Sigmoid colon (tissue), 7 donors: ENCODE results near the gene PLBD1. TPM values are rescaled to one million over a fixed set of nuclear protein-coding genes. Genes with fewer than 3 reads are reported as not detected.
A peak's percentile ranks its signal among the peaks of the same experiment; 100 is the strongest.

ENCODE experiments used
- DNase-seq: peaks from one replicate; pipeline ENCODE4 v3.0.0-alpha.2; 2019
- H3K27ac ChIP-seq, 4 donors: fragments of 200-600 bp; sonication (generic); one replicate each; pipeline ENCODE4 v1.5.1; 2016 to 2019; ENCODE audit warnings: mild to moderate bottlenecking in 1 of 4
- H3K27me3 ChIP-seq, 3 donors: fragments of 200-600 bp; sonication (generic); one replicate each; pipeline ENCODE4 v1.5.1; 2019; ENCODE audit warnings: mild to moderate bottlenecking in 1 of 3
- H3K36me3 ChIP-seq, 4 donors: fragments of 200-600 bp; sonication (generic); one replicate each; pipeline ENCODE4 v1.5.1; 2016 to 2019
- H3K4me1 ChIP-seq, 4 donors: fragments of 200-600 bp; sonication (generic); one replicate each; pipeline ENCODE4 v1.5.1; 2017 to 2019
- H3K4me3 ChIP-seq, 4 donors: fragments of 200-600 bp; sonication (generic); one replicate each; pipeline ENCODE4 v1.5.1; 2017 to 2019; ENCODE audit warnings: mild to moderate bottlenecking in 2 of 4, moderate library complexity in 1 of 4
- H3K9me3 ChIP-seq, 4 donors: fragments of 200-600 bp in 3 of 4; sonication (generic) in 3 of 4; one replicate each; pipeline versions ENCODE4 v1.5.1 to v1.6.1; 2013 to 2019
- EP300 ChIP-seq, 4 donors: sonication (generic); formaldehyde crosslinking; IDR thresholded peaks; one replicate each; pipeline ENCODE4 v1.6.1; 2017; ENCODE audit warnings: antibody characterized with exemption in 4 of 4
- POLR2A ChIP-seq, 2 donors: fragments of 450-650 bp; IDR thresholded peaks; one replicate each; pipeline ENCODE4 v1.6.1; 2016; ENCODE audit warnings: antibody characterized with exemption in 2 of 2, mild to moderate bottlenecking in 2 of 2, moderate library complexity in 2 of 2
- POLR2AphosphoS5 ChIP-seq, 4 donors: sonication (generic); formaldehyde crosslinking; IDR thresholded peaks; one replicate each; pipeline ENCODE4 v1.6.1; 2017; ENCODE audit warnings: antibody characterized with exemption in 4 of 4
- WGBS, 2 donors: extraction: QIAGEN DNeasy Blood & Tissue Kit; methylation state at CpG; one replicate each; pipeline ENCODE4 v1.1.7; 2013; 5-methylcytosine and 5-hydroxymethylcytosine counted together
- intact Hi-C: fragments of 100-400 bp; cut with DNase I; formaldehyde crosslinking; loops from one replicate; pipeline ENCODE4 v1.15.1; 2023
- polyA plus RNA-seq, 3 donors: library from polyadenylated mRNA; stranded (reverse); fragments of 200-250 nt; gene quantifications; one replicate each; pipeline ENCODE4 v1.2.3, GENCODE V29; 2013
- small RNA-seq, 3 donors: library from RNA; depleted of rRNA; stranded (forward); fragments of <200 nt; gene quantifications; one replicate each; pipeline ENCODE3, GENCODE V24; 2016
- total RNA-seq, 4 donors: library from RNA; depleted of rRNA; stranded (reverse); fragments of >200 nt; gene quantifications; one replicate each; pipeline ENCODE4 v1.1.0, GENCODE V29; 2016
- TF ChIP-seq, protein P1 (sequence below), 4 experiments: fragments of 450-650 bp in 3 of 4; fragments of 200-600 bp in 1 of 4; IDR thresholded peaks; one replicate each; pipeline ENCODE4 v1.5.1; 2016 to 2019; ENCODE audit warnings: antibody characterized with exemption in 4 of 4, mild to moderate bottlenecking in 3 of 4, moderate library complexity in 2 of 4
- donor health status: healthy with polysubstance abuse.
- donor health status: Bipolar disorder and iron deficiency.
- donor health status: healthy.

PLBD1 gene
- total and polyA plus RNA-seq, 7 donors: 8.7 to 24.4 (median 15.6) TPM

DNA sequence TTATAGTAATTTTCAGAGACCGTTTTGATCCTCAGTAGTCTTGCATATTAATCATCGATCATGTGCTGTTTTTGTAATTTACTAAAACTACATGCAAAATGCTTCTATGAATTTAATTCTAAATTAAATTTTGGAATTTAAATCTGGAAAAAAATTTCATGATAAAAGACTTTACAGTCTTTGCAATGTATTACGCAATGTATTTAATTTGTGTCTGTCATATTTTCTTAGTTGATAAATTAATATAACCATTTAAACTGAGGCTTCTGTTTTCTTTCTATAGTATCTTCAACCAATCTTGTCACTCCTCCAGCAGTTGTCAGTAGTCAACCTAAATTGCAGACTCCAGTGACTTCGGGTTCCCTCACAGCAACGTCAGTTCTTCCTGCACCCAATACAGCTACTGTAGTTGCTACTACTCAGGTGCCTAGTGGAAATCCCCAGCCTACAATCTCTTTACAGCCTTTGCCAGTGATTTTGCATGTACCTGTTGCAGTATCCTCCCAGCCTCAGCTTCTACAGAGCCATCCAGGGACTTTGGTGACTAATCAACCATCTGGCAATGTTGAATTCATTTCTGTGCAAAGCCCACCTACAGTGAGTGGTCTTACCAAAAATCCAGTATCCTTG is 107.4 kb downstream of the PLBD1 start:
- intact Hi-C loops: no loop called here
- no peaks in the 10 kb centered on the region for H3K27me3 ChIP-seq
- no peak overlapping the region for H3K4me3 ChIP-seq
- peaks cover 8 to 66% (median 18%) of the 10 kb centered on the region in 4 donors for H3K36me3 ChIP-seq
- peaks cover 0 to 15% (median 4%) of the 10 kb centered on the region in 4 donors for H3K4me1 ChIP-seq
- WGBS, 2 donors: 90 to 94% methylated on average over 5 of the region's 5 CpGs
- H3K27ac ChIP-seq: no peak overlapping the region
- no peak for TF ChIP-seq EP300 (IDR thresholded peaks at IDR 0.05)
- no peak for TF ChIP-seq POLR2A (IDR thresholded peaks at IDR 0.05)
- TF ChIP-seq POLR2AphosphoS5 (IDR thresholded peaks at IDR 0.05): no peak
- TF ChIP-seq, protein P1, sequence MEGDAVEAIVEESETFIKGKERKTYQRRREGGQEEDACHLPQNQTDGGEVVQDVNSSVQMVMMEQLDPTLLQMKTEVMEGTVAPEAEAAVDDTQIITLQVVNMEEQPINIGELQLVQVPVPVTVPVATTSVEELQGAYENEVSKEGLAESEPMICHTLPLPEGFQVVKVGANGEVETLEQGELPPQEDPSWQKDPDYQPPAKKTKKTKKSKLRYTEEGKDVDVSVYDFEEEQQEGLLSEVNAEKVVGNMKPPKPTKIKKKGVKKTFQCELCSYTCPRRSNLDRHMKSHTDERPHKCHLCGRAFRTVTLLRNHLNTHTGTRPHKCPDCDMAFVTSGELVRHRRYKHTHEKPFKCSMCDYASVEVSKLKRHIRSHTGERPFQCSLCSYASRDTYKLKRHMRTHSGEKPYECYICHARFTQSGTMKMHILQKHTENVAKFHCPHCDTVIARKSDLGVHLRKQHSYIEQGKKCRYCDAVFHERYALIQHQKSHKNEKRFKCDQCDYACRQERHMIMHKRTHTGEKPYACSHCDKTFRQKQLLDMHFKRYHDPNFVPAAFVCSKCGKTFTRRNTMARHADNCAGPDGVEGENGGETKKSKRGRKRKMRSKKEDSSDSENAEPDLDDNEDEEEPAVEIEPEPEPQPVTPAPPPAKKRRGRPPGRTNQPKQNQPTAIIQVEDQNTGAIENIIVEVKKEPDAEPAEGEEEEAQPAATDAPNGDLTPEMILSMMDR (IDR thresholded peaks at IDR 0.05): no peak
- no peaks in the 10 kb centered on the region for H3K9me3 ChIP-seq
- DNase-seq: no peak

DNA sequence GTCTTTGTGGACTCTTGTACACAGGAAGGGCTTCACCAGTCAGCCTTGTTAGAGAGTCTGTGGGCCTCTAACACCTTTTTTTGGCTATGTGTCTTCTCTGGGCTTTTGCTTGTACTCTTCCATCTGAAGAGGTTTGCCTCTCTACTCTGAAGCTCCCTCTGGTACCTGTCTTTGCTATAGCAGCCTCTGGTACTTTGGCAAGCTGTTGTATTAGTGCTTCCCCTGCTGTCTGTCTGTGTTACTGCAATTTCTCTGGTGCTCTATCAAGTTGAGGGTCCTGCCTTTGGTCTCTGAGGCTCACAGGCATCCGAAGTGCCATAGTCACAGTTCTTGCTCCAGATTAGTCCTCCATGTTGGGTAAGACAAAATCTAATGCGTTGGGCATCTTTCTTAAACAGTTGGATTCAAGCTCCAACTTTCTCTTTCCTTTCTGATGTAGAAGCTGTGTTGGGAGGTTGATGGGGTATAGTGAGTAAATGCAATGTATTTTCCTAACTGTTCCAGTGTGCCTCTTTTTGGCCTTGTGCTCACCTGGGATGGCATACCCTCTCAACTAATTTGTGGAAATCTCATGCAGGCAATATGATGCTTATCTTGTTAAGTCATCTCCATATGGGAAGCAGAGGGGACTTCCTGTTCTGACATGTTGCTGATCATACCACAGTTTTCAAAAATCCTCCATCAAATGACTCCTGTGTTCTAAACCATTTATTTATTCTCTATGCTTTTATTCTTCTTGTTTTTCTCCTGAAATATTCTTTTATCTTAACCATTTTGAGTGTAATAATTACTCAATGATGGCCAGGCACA is 113.4 kb downstream of the PLBD1 start:
- no peaks in the 10 kb centered on the region for H3K9me3 ChIP-seq
- no peak for TF ChIP-seq POLR2AphosphoS5 (IDR thresholded peaks at IDR 0.05)
- TF ChIP-seq EP300 (IDR thresholded peaks at IDR 0.05): no peak
- TF ChIP-seq POLR2A (IDR thresholded peaks at IDR 0.05): no peak
- TF ChIP-seq, protein P1 (IDR thresholded peaks at IDR 0.05): peak in 1 of 4 experiments; percentile 18
- no peaks in the 10 kb centered on the region for H3K27me3 ChIP-seq
- H3K4me1 ChIP-seq: peaks cover 0 to 3% (median 0%) of the 10 kb centered on the region in 4 donors
- H3K27ac ChIP-seq: no peak overlapping the region
- 84 to 85% methylated on average over 2 of the region's 2 CpGs for WGBS, 2 donors
- DNase-seq: no peak
- H3K4me3 ChIP-seq: no peak overlapping the region
- intact Hi-C loops: no loop called here
- H3K36me3 ChIP-seq: peaks cover 11 to 57% (median 14%) of the 10 kb centered on the region in 4 donors

Small RNAs within 50 kb of the gene (small RNA-seq; reads per million reads assigned to genes)
- gene RN7SKP134: 0 reads per million in 3 donors

Other genes with a start within 250 kb of the PLBD1 start
- gene ATF7IP, start 202.2 kb downstream of the PLBD1 start, total RNA-seq: 10 to 100 TPM; 27.7 to 58.4 (median 44.6) TPM
- gene ATF7IP, start 202.2 kb downstream of the PLBD1 start, polyA plus RNA-seq: 10 to 100 TPM in 1 of 3 donors, 1 to 10 TPM in 2; 3.0 to 17.0 (median 3.6) TPM
- gene GUCY2C, start 128.7 kb upstream of the PLBD1 start, total RNA-seq: under 1 TPM in 1 of 4 donors, not detected in 3; 0.55 TPM
- 10 to 100 TPM in 1 of 3 donors, 1 to 10 TPM in 2; 8.4 to 26.9 (median 9.0) TPM for gene GUCY2C, start 128.7 kb upstream of the PLBD1 start, polyA plus RNA-seq
- 10 to 100 TPM; 14.3 to 20.7 (median 16.7) TPM for gene WBP11, start 235.6 kb upstream of the PLBD1 start, total RNA-seq
- gene WBP11, start 235.6 kb upstream of the PLBD1 start, polyA plus RNA-seq: 10 to 100 TPM; 13.2 to 24.1 (median 13.6) TPM
- 1 to 10 TPM in 2 of 4 donors, under 1 TPM in 1, not detected in 1; 0.83 to 2.0 (median 1.1) TPM for gene C12orf60, start 235.8 kb upstream of the PLBD1 start, total RNA-seq
- gene C12orf60, start 235.8 kb upstream of the PLBD1 start, polyA plus RNA-seq: under 1 TPM; 0.60 to 0.96 (median 0.69) TPM
- 1 to 10 TPM in 1 of 4 donors, under 1 TPM in 2, not detected in 1; 0.16 to 1.1 (median 0.55) TPM for gene SMCO3, start 246.3 kb upstream of the PLBD1 start, total RNA-seq
- gene SMCO3, start 246.3 kb upstream of the PLBD1 start, polyA plus RNA-seq: under 1 TPM in 1 of 3 donors, not detected in 2; 0.09 TPM